NOMO-1 treated with dmso at 0.1 percent for 144 hours (cell line): Measurements from ENCODE around the gene FRMD5.

Source experiments
- DNase-seq: peaks from one replicate; lab custom pipeline; 2025; ENCODE audit not compliant: unreplicated experiment; lab: John Stamatoyannopoulos, UW

The FRMD5 gene

DNA sequence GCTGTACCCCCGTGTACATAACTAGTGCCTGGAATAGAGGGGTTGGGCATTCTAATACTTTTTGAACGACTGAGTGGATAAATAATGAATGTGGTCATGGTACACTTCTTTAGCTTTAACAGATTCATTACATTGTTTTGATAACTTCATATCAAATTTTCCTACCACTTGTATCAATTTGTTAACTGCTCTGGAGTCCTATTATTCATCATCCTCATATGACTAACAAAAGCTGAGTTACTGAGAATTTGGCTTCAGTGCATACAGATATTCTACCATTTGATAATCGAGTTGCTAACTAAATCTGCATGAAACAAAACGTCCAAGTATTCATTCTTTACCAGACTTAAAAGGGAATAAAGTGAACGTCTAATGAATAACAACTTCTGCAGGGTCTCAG lies 31.7 kb downstream of the FRMD5 start:
- DNase-seq = no peak

DNA sequence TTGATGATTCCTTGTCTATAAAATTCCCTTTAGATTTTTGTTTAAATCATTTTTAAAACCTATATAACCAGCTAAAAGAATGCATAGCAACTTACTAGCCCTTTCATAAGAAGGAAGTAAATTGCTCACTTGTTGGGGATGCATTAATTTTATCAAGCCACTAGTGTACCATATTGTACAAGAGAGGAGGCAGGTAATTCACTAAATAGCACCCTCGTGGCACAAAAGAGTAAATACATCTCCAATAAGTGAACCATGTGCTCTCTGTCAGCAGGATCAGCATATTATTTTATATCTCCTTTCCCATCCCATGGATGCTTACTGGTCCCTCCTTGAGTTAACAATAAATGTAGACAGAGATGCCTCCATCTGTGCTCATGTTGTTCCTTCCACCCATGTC lies 34.3 kb downstream of the FRMD5 start:
- no peak for DNase-seq

DNA sequence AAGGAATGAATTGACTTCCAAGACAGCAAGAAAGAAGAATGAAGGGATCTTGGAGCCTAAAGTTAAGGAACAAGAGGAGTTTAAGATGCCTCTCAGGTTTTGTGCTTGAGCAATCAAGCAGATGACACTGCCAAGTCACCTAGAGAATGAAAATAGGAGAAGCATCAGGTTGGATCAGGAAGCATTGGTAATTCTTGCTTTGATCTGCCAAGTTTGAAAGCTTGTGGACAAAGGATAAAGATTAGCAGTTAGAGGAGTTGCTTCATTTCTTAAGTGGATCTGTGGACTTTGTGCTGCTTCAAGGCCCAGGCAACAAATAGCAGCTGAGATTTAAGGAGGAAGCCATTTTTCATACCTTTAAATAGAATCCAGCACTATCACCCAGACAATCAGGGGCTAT lies 35.6 kb downstream of the FRMD5 start:
- DNase-seq = no peak

DNA sequence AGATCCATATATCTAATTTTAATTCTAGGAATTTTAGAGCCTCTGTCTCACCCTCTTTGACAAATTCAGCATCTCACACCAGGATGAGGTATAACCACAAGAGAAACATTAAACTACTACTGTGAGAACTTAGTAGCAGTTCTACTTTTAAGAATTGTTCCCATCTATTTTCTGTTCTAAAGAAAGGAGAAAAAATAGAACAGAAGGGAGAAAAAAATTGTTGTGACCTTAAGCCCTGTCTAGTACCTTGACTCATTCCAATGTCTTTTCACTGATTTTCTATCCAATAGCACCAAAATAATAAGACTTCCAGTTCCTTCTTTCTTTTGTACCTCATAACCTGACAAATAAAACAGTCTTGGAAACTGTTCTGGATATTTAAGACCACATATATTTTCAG lies 37.0 kb downstream of the FRMD5 start:
- DNase-seq = no peak

DNA sequence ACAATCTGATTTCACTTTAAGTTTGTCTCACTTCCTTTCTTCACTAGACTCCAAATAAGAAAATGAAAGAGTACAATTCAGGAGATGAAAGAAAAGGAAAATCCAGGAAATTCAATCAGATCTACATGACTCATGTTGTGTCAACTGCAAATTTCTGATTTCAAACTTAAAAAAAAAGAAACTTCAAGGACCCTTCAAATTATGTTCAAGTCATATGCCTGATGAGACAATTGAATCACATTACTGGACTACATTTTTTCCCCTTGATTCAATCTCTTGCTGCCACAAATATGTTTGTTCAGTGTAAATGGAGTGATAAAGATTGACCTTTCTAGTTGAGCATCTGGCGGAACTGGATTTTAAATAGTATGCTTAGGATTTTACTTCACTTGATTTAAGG lies 37.4 kb downstream of the FRMD5 start:
- no peak for DNase-seq

DNA sequence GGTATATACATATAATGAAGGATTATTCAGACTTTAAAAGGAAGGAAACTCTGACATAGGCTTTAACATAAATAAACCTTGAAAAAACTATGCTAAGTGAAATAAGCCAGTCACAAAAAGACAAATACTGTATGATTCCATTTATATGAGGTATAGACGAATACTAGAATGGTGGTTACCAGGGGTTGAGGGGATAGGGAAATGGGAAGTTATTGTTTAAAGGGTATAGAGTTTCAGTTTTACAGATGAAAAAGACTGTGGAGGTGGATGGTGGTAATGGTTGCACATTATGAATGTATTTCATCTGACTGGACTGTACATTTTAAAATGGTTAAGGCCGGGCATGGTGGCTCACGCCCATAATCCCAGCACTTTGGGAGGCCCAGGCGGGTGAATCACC lies 41.7 kb downstream of the FRMD5 start:
- DNase-seq = no peak

DNA sequence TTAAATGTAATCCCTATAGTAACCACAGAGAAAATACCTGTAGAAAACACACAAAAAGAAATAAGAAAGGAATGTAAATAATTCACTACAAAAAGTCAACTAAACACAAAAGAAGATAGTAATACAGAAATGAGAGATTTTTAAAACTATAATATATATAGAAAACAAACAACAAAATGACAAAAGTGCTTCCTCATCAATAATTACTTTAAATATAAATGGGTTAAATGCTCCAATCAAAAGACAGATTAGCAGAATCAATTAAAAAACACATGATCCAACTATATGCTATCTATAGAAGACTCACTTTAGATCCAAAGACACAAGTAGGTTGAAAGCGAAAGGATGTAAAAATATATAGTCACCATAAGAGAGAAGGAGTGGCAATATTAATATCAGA lies 45.8 kb downstream of the FRMD5 start:
- no peak for DNase-seq

DNA sequence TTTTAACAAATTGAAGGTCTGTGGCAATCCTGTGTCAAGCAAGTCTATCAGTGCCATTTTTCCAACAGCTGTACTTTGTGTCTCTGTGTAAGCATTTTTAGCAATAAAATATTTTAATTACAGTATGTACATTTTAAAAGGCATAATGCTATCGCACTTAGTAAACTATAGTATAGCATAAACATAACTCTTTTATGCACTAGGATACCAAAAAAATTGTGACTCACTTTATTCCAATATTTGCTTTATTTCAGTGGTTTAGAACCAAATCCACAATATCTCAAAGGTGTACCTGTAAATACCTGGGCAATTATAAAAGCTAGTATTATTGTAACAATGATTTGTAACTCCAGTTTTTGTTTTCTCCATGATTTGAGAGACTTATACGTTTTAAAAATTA lies 46.5 kb downstream of the FRMD5 start:
- DNase-seq = no peak

DNA sequence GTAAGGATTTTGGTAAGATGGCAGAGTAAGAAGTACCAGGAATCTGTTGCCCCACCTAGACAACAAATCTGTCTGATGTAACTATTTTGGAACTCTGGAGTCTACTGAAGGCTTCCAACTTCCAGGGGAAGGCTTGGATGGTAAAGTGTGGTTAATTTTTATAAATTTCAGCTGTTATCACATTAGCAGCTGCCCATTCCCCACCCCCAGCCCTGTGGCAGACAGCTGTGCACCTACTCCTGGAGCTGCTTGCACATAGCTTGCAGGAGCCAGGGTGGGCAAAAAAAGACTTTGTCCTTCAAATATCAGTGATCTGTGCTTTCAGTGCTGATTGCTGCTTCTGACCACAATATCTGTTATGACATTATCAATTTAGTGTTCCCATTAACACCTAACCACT lies 47.4 kb downstream of the FRMD5 start:
- no peak for DNase-seq

DNA sequence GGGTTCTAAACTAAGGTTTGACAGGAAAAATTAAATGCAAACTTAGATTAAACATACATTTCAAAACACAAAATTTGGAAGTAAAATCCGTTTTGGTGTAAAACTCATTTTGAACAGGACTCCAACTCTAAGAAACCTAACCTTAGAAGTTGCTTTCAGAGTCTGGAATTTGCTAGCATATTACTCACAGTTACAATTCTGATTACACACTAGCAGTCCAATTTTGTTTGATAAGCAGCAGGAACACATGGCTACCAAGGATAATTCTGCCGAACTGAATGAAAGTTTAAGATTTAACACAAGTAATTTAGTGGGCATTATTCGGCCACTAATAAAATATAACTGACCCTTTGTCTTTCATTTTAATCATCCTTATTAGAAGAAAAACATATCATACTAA lies 49.6 kb downstream of the FRMD5 start:
- DNase-seq = no peak

DNA sequence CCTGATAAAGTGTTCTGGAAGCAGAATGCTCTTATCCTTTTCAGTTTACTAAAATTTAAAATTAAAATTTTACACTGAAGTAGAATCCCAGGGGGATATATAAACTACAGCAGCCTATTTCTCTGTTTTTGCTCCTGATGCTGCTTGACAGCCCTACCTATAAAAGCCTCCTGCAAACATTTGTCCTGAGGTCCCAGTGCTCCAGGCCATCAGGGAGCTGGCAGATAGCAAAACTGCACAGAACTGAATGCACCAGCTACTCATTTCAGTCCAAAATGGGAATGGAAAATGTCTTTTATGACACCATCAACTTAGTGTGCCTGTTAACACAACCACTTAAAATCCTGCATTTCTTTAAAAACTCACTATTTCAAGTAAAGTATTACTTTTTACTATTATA lies 50.1 kb downstream of the FRMD5 start:
- no peak for DNase-seq

DNA sequence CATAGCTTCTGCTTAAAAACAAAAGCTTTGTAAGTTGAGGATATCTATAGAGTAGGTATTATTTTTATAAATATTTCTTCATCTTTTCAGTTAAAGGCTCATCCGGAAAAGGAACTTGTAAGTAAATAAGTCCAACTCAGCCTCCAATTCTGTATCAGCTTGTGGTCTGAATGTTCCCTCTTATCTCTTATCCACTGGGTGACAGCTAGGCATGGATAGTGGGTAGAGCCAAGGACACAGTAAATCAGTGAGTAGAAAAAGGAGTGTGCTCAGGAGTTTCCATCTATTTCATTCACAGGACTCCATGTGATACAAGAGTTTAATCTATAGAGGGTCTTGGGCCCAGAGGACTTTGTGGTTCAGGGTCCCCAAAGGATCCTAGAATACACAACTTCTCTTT lies 50.9 kb downstream of the FRMD5 start:
- DNase-seq = no peak

DNA sequence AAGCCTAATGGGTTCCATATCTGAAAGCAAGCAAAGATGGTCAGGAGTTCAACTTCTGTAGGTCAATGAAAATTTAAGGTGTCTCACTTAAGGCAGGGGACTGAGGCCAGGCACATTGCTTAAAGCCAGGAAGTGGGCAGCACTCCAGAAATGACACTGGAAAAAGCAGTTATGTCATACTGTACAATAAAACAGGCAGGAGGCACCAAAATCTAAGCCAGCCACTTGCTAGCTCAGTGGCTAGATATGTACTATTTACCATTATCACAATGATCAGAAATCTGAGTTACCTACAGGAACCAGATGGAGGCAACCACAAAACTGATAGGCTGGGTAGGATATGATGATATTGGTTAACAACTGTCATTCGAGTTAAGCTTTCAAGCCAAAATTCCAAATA lies 57.3 kb downstream of the FRMD5 start:
- DNase-seq = no peak

DNA sequence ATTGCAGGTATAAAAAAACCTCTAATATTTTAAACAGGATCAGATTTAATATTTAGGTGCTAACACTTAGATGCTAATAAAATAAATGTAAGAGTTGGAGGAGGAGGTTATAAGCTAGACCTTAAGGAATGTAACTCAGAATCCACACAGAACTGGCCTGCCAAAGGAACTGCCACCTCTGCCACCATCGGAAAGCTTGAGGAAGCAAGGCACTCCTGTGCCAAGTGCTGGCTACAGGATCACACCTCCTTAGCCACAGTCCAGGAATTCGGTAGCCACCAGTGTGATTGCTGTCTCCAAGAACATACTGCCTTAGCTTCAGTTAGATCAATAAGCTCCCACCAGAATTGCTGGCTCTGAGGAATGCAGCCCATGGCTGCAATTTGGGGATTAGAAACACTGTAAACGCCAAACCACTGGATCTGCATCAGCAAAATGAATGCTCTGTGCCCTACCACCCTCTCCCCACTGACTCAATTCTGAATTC lies 58.0 kb downstream of the FRMD5 start:
- DNase-seq = no peak

DNA sequence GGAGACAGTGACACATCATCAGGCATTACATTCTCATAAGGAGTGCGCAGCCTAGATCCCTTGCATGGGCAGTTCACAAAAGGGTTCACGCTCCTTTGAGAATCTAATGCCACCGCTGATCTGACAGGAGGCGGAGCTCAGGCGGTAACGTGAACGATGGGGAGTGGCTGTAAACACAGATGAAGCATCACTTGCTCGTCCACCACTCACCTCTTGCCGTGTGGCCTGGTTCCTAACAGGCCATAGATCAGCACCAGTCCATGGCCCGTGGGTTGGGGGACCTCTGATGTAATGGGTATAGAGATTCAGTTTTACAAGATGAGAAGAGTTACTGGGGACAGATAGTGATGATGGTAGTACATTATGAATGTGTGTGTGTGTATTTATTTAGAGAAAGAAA lies 63.0 kb downstream of the FRMD5 start:
- no peak for DNase-seq

DNA sequence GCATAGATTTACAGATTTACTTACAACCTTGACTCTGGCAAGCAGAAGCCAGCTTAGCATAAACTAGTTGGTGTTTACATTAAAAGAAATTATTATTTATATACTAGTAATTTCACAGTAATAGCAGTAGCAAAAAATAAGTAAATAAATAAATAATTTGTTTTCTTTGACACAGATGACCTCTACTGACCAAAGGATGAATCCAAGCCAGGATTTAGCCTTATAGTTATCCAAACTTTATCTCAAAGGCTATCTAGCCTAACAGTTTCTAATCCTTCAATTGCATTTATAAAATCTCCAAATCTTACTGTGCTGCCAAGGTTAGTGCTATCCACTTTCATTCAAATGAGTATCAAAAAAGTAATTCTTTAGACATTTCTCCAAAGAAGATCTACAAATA lies 64.3 kb downstream of the FRMD5 start:
- no peak for DNase-seq

DNA sequence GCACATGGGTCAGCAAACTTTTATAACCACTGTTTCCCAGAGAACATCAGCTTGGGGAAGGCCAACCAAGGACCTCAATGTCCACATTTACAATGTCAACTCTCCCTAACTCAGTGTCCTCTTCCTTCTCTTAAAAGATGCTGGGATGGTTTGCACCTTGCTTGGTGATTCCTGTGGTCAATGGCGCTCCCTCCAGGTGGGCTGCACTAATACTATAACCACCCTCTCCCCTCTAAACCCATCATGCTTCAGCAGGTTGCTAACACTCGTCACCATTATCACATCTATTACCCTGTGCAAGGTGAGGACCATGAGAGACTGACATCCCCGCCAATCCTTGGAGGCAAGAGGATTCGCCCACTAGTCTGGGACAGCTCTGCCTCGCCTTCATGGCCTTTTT lies 65.2 kb downstream of the FRMD5 start:
- DNase-seq = no peak

DNA sequence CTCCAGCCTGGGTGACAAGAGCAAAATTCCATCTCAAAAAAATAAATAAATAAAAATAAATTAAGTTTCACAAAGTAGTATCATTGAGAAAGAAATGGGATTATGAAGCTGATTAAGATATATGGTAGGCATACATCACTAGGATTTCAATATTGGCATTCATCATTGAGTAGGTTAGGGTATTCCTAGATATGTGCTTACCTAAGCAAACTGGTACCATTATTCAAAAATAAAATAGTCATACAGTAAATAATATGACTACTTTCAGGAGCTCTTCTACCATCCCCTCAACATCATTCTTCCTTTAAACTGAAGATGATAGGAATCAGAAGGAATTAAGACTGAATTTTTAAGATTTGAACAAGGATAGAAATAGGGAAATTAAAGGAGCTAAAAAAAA lies 66.6 kb downstream of the FRMD5 start:
- DNase-seq = no peak

DNA sequence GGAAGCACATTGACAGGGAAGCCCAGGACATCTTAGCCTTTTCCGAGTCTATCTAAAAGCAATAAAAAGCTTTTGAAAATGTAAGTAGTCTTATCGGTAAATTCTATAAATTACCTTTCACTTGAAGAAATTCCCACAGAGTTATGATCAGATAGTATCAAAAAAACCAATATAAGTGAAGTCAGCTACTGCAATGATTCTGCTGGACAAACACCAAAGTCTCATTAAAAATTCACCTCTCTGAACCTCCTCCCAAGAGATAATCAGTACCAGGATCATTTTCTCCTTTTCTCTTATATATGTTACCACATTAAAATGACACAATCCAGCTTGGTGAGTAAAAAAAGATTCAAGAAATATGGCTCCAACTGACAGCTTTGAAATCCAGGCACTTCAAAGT lies 69.2 kb downstream of the FRMD5 start:
- no peak for DNase-seq

DNA sequence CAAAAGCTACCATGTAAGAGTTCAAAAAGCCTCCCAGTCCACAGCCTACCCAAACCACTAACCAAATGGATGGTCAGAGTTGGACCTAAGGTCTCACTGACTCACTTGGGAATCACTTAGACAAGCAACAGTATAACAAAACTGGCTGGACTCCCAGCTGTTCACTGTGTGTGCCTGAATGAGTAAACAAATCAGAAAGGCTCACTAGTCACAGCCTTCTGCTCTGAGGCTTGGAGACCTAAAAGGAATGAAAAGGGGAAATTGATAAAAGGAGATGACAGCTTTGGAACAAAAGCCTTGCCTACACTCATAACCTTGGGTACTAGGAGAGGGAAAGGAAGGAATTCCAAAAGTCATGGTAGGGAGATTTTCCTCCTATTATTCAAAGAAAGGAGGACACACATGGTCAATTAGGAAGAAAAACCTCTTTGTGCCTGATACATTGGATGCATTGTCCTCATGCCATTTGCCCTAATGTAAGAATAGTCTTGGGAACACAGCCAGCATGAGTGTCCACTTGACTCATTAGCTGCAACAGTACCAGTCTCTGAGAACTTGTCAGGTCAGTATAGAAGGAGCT lies 92.3 kb downstream of the FRMD5 start:
- no peak for DNase-seq

DNA sequence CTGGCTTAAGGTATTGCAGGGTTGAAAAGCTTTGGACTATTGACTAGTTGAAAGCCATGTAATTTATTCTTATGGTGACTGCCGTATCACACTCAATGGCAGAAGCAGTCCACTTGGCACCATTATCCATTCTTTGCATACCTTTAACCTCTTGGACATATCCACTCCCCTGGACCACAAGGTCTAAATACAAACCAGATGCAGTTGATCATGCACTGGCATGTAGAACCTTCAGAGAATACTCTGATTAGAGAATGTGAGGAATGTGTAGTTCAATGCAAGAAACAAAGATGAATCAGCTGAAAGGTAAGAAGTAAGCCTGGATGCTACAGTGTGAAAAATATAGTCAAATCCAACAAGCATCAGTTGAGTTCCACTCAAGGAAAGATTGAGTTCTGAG lies 93.1 kb downstream of the FRMD5 start:
- DNase-seq = no peak

DNA sequence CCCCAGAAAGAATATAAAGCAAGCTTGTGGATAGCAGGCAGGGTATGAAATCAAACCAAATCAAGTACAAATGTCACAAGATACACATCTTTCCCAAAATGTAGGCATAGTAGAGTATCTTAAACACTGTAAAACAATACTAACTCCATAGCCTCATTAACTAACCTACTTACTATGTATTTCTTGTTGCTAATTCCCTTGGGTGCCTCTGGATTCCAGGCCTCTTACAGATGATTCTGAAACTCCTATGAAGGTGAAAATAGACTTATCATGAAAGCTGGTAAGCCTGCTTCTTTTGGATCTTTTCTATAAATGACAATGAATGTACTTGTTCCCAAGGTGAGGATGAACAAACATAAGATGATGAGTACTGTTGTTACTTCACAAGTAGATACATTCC lies 93.8 kb downstream of the FRMD5 start:
- no peak for DNase-seq

DNA sequence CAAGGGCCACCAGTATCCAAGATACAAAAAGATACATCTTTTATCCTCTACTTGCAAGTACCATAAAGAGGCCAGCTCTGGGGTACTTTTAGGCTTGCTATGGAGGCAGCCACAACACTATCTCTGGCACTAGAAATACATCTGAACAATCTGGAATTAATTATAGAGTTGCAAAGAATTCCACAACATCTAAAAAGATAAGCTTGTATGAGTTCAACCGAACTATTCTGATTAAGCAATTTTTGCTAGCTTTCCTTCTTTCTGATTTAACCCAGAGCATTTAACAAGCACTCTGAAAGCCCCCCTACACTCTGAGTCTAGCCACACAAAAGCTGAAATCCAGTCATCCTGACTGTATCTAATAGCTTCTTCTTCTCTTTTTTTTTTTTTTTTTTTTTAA lies 95.4 kb downstream of the FRMD5 start:
- DNase-seq = no peak

DNA sequence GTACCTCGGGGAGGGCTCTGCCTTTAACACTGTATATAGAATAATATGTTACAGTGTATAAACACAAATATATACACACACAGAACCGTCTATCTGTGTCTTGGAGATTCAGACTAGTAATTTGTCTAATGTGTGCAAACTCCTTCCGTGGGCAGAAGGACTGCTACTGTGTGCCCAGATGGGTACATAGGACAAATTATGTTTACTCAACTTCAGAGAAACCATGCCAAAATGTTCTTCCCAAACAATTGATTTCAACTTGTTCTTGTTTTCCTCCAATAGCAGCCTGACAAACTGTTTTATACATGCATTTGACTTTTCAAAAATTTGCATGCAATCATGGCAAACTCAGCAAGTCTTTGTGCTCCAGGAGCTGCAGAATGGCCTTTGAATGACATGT lies 97.5 kb downstream of the FRMD5 start:
- DNase-seq = no peak
